ENCODE data around the gene NHSL2. TPM values are rescaled to one million over a fixed set of nuclear protein-coding genes. Genes with fewer than 3 reads are reported as not detected.

The NHSL2 gene
- total RNA-seq, 1 donor from 2014 or later = 24.8 TPM

DNA sequence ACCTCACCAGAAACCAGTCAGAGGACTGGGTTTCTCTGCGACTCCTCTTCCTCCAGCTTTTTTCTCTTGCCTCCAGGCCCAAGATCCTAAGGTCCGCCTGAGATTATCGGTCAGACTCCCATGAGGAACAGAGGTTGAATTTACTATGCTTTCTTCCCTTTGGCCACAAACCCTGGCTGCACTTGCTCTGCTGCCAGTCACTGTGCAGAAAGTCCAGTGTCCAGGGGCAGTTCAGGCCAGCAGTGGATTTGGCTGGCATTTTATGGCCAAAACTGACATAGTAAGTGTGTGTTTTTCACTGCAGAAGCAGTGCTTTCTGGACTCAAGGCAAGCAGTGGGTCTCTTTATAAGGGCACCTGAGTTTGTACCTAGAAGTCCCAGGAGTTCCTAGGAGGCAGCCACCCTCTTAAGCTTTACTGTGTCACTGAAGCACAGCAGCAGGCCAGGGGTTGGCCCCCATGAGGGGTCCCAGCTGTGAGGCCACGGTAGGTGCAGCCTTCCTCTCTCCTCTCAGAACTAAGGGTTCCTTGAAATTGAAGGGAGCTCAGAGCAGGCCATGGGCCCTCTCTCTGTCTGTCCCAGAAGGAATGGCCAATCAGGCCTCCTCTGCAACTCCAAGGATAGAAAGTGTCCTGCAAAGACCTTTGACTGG lies 217.7 kb downstream of the NHSL2 start:
- no peak for DNase-seq (ENCODE audit: low read depth in 2 of 2)

DNA sequence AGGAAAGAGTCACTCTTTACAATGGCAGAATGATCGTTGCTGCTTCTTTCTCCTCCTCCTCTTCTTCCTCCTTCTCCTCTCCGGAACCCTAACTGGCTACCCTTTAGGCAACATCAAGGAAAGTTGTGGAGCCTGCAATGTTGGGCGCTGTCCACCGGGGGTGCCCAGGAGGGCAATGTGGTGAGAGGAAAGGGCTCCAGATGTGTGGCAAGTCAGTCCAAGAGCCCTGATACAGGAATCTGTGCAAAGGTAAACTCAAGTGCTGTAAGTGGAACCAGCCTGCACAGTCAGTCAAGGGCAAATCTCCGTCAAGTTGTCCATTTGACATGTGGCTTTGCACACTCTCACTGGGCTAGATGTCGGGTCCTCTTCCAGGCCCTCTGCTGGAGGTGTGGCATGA lies 218.2 kb downstream of the NHSL2 start:
- no peak for DNase-seq (ENCODE audit: low read depth in 2 of 2)

DNA sequence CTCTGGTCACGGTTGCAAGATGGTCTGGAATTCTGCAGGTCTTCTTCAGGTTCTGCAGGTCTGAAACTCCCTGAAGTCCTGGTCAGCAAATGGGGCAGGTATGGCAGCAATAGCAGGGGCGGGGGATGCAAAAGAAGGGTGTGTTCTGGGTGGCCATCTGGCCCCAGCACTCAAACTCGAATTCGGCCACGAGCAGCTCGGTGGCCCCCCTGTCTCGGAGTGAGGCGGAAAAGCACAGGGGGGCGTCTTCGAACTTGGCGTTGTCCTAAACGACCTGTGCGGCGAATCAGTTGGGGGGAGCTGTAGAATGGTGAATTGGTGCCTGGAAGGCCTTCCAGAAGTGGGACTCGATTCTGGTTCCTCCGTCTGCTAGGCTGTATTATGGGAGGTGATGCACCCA lies 219.0 kb downstream of the NHSL2 start:
- DNase-seq (ENCODE audit: low read depth in 2 of 2) = no peak

- no peak for DNase-seq (ENCODE audit: low read depth in 2 of 2)
These were observed 219.6 kb downstream of the NHSL2 start for GRCh38 chrX:72130156-72130761.

GRCh38 chrX:72130762-72131250 lies 220.2 kb downstream of the NHSL2 start:
- DNase-seq (ENCODE audit: low read depth in 2 of 2) = no peak

- peak; percentile 62 to 82 for DNase-seq (ENCODE audit: low read depth in 2 of 2)
These were observed 221.0 kb downstream of the NHSL2 start, which contains the start of gene RTL5 for GRCh38 chrX:72131317-72132294. Gene RTL5, minus strand, starts transcription at chrX:72131915.

DNA sequence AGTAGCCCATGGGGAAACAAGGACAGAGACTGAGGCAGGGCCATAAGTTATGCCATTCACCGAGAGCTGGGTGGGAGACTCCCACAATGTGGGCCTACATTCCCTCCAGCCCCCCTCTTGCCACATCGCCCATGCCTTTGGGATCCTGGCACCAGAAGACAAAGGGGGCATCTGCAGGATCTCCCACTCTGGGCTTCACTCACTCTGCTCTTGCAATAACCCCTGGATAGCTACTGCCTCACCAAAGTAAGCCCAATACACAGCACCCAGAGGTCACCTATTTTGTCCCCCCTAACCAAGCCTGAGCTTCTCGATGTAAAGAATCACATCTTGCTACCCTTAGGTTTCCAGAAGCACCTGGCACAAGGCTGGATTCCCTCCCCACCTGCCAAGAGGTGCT lies 221.8 kb downstream of the NHSL2 start:
- DNase-seq (ENCODE audit: low read depth in 2 of 2) = no peak

- DNase-seq (ENCODE audit: low read depth in 2 of 2) = no peak
These were observed 223.4 kb downstream of the NHSL2 start for GRCh38 chrX:72133851-72134546.

- no peak for DNase-seq (ENCODE audit: low read depth in 2 of 2)
These were observed 227.3 kb downstream of the NHSL2 start for GRCh38 chrX:72137846-72138495.

DNA sequence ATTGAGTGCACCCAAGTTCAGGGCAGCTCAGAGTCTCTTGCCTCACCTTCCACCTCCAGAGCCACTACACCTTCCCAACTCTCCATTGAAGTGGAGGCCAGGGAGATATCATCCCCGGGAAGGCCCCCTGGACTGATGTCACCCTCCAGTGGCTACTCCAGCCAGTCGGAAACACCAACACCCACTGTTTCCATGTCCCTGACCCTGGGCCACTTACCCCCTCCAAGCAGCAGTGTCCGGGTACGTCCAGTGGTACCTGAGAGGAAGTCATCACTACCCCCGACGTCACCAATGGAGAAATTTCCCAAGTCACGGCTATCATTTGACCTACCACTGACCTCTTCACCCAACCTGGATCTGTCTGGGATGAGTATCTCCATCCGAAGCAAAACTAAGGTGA lies 228.9 kb downstream of the NHSL2 start:
- no peak for DNase-seq (ENCODE audit: low read depth in 2 of 2)

GRCh38 chrX:72141372-72142004 lies 230.8 kb downstream of the NHSL2 start:
- no peak for DNase-seq (ENCODE audit: low read depth in 2 of 2)

DNA sequence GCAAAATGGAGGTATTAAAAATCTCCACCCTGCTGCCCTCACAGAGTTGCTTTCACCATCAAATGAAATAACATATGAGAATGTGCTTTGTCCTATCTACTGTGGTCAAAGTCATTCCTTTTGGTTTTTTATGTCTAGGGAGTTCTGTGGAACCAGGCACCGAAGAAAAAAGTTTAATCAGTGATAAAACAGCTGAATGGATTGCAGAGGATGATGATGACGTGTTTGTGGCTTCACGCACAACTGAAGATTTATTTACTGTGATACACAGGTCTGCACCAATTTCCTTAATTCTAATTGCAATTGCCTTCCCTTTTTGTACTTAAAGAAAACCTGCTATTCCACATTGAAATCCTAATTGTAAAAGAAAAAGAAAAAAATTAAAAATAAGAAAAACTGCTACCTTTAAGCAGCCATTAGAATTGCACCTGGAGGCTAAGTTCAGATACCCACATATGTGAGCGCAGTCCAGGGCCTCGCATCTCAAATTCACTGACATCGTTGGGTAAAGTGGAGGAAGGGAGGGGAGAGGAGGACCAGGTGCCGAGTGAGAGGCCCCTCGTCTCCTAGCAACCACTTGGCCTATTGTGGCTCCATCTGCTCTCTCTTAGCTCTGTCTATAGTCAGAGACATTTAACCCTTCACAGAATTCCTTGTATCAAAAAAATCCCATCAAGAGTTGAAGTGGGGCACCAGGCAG lies 231.6 kb downstream of the NHSL2 start:
- DNase-seq (ENCODE audit: low read depth in 2 of 2) = no peak

- DNase-seq (ENCODE audit: low read depth in 2 of 2) = no peak
These were observed 232.4 kb downstream of the NHSL2 start for GRCh38 chrX:72142794-72143608.

- no peak for DNase-seq (ENCODE audit: low read depth in 2 of 2)
These were observed 232.9 kb downstream of the NHSL2 start for GRCh38 chrX:72143609-72143907.

DNA sequence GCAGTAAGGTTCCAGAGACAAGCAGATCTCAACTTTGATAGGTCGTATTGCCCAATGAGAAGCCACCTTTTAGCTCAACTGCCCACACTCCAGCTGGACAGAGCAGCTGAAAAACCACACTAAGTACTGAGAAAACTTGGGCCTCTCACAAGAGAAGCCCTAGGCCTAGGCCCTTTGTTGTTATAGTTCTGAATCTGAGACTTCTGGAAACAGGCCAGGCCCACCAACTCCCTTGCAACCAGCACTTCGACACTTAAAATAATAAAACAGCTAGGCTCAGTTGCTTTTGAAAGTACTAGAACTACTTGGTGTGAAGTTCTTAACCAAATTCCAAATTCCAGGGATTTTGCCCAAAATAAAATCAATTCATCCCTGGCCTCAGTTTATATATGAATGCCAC lies 234.5 kb downstream of the NHSL2 start:
- no peak for DNase-seq (ENCODE audit: low read depth in 2 of 2)

GRCh38 chrX:72146527-72146926 lies 235.9 kb downstream of the NHSL2 start:
- no peak for DNase-seq (ENCODE audit: low read depth in 2 of 2)

DNA sequence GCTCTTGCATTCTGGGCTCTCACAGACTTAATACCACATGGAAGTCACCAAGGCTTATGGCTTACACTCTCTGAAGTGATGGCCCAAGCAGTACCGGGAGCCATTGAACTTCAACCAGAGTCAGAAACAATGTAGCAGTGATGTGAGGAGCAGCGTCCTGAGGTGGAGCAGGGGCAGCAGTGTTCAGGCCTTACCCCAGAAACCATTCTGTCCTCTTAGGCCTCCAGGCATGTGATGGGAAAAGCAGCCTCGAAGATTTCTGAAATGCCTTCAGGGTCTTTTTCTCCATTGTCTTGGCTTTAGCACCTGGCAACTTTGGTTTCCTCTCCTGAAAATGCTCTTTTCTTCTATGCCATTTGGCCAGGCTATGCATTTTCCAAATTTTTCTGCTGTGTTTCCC lies 248.1 kb downstream of the NHSL2 start:
- no peak for DNase-seq (ENCODE audit: low read depth in 2 of 2)

- no peak for DNase-seq (ENCODE audit: low read depth in 2 of 2)
These were observed 249.1 kb downstream of the NHSL2 start for GRCh38 chrX:72159769-72160168.

DNA sequence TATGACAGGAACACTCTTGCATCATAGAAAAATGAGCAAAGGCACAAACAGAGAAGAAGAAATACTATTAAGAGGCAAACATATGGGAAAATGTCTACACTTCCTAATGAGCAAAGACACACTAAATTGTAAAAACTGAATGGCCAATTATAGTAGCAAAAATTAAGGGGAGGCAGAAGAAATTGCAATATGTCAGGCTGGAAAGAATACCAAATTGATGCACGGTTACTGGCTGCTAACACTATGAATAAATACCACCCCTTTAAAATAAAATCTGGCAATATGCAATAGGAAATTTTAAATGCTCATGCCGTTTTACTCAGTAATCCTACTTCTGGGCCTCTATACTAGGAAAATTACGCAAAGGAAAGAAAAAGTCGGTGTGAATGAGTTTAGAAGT lies 254.9 kb downstream of the NHSL2 start:
- no peak for DNase-seq (ENCODE audit: low read depth in 2 of 2)

Data from dermis microvascular lymphatic vessel endothelial cell (primary cell).